Common myeloid progenitor, CD34-positive (primary cell): ENCODE measurements around the gene ADAM12.

Experiments
- CTCF ChIA-PET: fragments of 350-600 bp; sonication (Branson Sonifier 250); formaldehyde crosslinking; loops from one replicate; lab custom pipeline; 2021; ENCODE audit warnings: antibody characterized with exemption; lab: Charles Lee
- POLR2A ChIA-PET: fragments of 350-600 bp; sonication (Branson Sonifier 250); formaldehyde crosslinking; loops from one replicate; lab custom pipeline; 2021; ENCODE audit warnings: antibody characterized with exemption; lab: Charles Lee
- DNase-seq, 3 donors: peaks; one replicate each; pipeline versions ENCODE4 v3.0.0 to v3.0.0-alpha.2; 2013
- H3K27ac ChIP-seq, 2 experiments: 1 replicate in 1 of 2; 2 replicates in 1 of 2; pipeline ENCODE4 v1.7.0; 2013; ENCODE audit warnings: inconsistent platforms in 2 of 2, low read length in 2 of 2, mild to moderate bottlenecking in 2 of 2, low read depth in 1 of 2, moderate library complexity in 1 of 2; ENCODE audit not compliant: severe bottlenecking in 2 of 2, insufficient read depth in 1 of 2, poor library complexity in 1 of 2
- H3K27me3 ChIP-seq, 5 experiments: replicated peaks in 2 of 5; 1 replicate in 3 of 5; 2 replicates in 2 of 5; pipeline versions ENCODE4 v1.6.1 to v1.7.0; 2013; ENCODE audit warnings: low read length in 4 of 5, mild to moderate bottlenecking in 2 of 5, moderate library complexity in 2 of 5, inconsistent platforms in 1 of 5; ENCODE audit not compliant: insufficient read depth in 5 of 5, control insufficient read depth in 4 of 5
- H3K36me3 ChIP-seq, 4 experiments: 1 replicate in 2 of 4; 2 replicates in 2 of 4; pipeline versions ENCODE4 v1.6.1 to v1.7.0; 2013; ENCODE audit warnings: low read length in 3 of 4, control low read depth in 1 of 4, mild to moderate bottlenecking in 1 of 4; ENCODE audit not compliant: control insufficient read depth in 4 of 4, insufficient read depth in 4 of 4
- H3K4me1 ChIP-seq, 4 experiments: 1 replicate in 3 of 4; 2 replicates in 1 of 4; pipeline versions ENCODE4 v1.6.1 to v1.7.1; 2013; ENCODE audit warnings: low read length in 3 of 4, mild to moderate bottlenecking in 3 of 4, control low read depth in 1 of 4, inconsistent platforms in 1 of 4, moderate library complexity in 1 of 4; ENCODE audit not compliant: control insufficient read depth in 4 of 4, insufficient read depth in 4 of 4; ENCODE audit errors: control extremely low read depth in 1 of 4
- H3K4me3 ChIP-seq, 7 experiments: 1 replicate in 4 of 7; 2 replicates in 3 of 7; pipeline versions ENCODE4 v1.5.1 to v1.7.0; 2013; ENCODE audit warnings: mild to moderate bottlenecking in 7 of 7, low read length in 6 of 7, moderate library complexity in 6 of 7, inconsistent platforms in 2 of 7, low read depth in 2 of 7, control low read depth in 1 of 7; ENCODE audit not compliant: insufficient read depth in 4 of 7, control insufficient read depth in 1 of 7; ENCODE audit errors: extremely low read depth in 1 of 7
- H3K9me3 ChIP-seq, 5 experiments: 1 replicate in 4 of 5; 2 replicates in 1 of 5; pipeline versions ENCODE4 v1.6.1 to v1.7.1; 2013; ENCODE audit warnings: low read length in 4 of 5, mild to moderate bottlenecking in 2 of 5, inconsistent platforms in 1 of 5, low read depth in 1 of 5, moderate library complexity in 1 of 5; ENCODE audit not compliant: control insufficient read depth in 4 of 5, insufficient read depth in 2 of 5; ENCODE audit errors: control extremely low read depth in 1 of 5
- WGBS: methylation state at CpG from one replicate; pipeline ENCODE4 v1.1.5; 2013; ENCODE audit not compliant: insufficient coverage; 5-methylcytosine and 5-hydroxymethylcytosine counted together

The ADAM12 gene

DNA sequence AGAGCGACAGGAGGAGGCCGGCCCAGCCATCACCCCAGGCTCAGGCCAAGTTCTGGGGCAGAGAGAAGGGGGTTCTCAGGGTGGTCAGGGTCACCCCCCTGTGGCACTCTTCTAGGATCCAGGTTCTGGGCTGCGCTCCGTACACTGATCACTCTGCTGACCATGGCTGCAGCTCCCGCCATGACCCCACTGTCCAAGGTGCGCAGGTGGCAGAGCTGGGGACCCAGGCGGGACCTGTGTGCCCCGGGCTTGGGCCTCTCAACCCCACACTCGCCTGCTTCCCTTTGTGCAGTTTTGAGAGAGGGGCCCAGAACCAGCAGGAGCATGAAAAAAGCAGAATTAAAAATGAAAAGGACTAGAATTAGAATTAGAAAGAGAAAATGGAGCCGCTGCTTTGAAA, 264.8 kb downstream of the ADAM12 start:
- H3K9me3 ChIP-seq: no peaks in the 10 kb centered on the region
- no peaks in the 10 kb centered on the region for H3K27me3 ChIP-seq
- CTCF ChIA-PET: interaction anchor here (0.7 to 1.3 kb wide), 2 partner anchors 12 to 41 kb away, joined by 3 read pairs; no protein-coding TSS in a partner anchor
- POLR2A ChIA-PET: no interaction called here
- 95% methylated on average over 7 of the region's 10 CpGs for WGBS
- H3K4me1 ChIP-seq: peaks cover 0 to 3% (median 0%) of the 10 kb centered on the region in 4 experiments
- no peak overlapping the region for H3K27ac ChIP-seq
- H3K36me3 ChIP-seq: no peaks in the 10 kb centered on the region
- no peak overlapping the region for H3K4me3 ChIP-seq
- DNase-seq: no peak

GRCh38 chr10:126122881-126123280, 265.4 kb downstream of the ADAM12 start:
- Histone ChIP-seq H3K36me3 (no peaks in the 10 kb centered on the region), H3K27ac (no peak overlapping the region), H3K4me3 (no peak overlapping the region), H3K9me3 (no peaks in the 10 kb centered on the region), H3K27me3 (no peaks in the 10 kb centered on the region), H3K4me1 (peaks cover 0 to 3% (median 0%) of the 10 kb centered on the region in 4 experiments)
- CTCF ChIA-PET: interaction anchor here (0.7 to 1.3 kb wide), 3 partner anchors 36 to 309 kb away, joined by 3 read pairs; no protein-coding TSS in a partner anchor
- POLR2A ChIA-PET: no interaction called here
- DNase-seq: no peak
- WGBS: no CpG with 5 or more reads among the region's 1 CpG

DNA sequence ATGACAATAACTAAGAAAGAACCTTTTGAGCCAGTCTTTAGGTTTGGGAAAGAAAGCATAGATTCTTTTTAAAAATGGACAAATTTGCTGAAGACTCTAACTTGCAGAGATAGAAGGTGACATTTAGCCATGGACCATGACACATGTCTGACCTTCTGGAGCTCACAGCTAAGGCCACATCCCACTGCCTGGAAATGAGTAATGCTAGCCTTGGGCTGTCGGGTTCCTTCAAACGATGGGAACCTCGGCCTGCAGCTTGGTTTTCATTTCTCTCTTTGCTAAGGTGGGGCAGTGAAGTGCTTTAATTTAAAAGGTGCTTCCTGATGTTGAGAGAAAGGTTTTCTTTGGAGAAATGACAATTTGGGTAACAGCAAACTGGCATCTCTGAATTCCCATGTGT, 268.7 kb downstream of the ADAM12 start:
- no peak for DNase-seq
- ChIA-PET CTCF (no interaction called here), POLR2A (no interaction called here)
- peaks cover 0 to 4% (median 0%) of the 10 kb centered on the region in 5 experiments for H3K9me3 ChIP-seq
- H3K4me1 ChIP-seq: no peaks in the 10 kb centered on the region
- no peaks in the 10 kb centered on the region for H3K27me3 ChIP-seq
- H3K4me3 ChIP-seq: no peak overlapping the region
- no peaks in the 10 kb centered on the region for H3K36me3 ChIP-seq
- 100% methylated on average over 3 of the region's 3 CpGs for WGBS
- H3K27ac ChIP-seq: no peak overlapping the region

GRCh38 chr10:126118476-126118875, 269.8 kb downstream of the ADAM12 start:
- Histone ChIP-seq H3K9me3 (peaks cover 0 to 4% (median 0%) of the 10 kb centered on the region in 5 experiments), H3K27me3 (no peaks in the 10 kb centered on the region), H3K36me3 (no peaks in the 10 kb centered on the region), H3K4me1 (no peaks in the 10 kb centered on the region), H3K27ac (no peak overlapping the region), H3K4me3 (no peak overlapping the region)
- DNase-seq: no peak
- POLR2A ChIA-PET: no interaction called here
- WGBS: 100% methylated on average over 1 of the region's 4 CpGs
- CTCF ChIA-PET: no interaction called here

DNA sequence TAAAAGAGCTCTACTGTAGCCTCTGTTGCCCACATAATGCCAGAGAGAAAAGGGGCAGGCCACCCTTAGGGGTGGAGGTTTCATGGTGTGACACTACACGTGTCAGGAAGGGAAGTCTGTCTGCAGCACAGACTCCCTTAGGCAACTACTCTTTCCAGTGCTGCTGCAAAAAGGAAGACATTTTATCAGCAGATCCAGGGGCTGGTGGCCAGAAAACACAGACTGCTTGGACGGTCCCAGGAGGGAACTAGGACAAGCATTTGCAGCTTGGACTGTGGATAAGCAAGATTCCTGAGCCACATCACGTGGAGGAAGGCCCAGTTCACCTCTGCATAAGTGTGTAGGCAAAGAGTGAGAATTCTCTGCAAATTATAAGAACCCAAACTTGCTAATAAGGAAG, 271.1 kb downstream of the ADAM12 start:
- no peak for DNase-seq
- ChIA-PET POLR2A (no interaction called here), CTCF (no interaction called here)
- peaks cover 0 to 4% (median 0%) of the 10 kb centered on the region in 5 experiments for H3K9me3 ChIP-seq
- whole genome bisulfite sequencing: 89% methylated on average over 3 of the region's 3 CpGs
- no peaks in the 10 kb centered on the region for H3K36me3 ChIP-seq
- H3K27ac ChIP-seq: no peak overlapping the region
- H3K27me3 ChIP-seq: no peaks in the 10 kb centered on the region
- H3K4me3 ChIP-seq: no peak overlapping the region
- no peaks in the 10 kb centered on the region for H3K4me1 ChIP-seq

DNA sequence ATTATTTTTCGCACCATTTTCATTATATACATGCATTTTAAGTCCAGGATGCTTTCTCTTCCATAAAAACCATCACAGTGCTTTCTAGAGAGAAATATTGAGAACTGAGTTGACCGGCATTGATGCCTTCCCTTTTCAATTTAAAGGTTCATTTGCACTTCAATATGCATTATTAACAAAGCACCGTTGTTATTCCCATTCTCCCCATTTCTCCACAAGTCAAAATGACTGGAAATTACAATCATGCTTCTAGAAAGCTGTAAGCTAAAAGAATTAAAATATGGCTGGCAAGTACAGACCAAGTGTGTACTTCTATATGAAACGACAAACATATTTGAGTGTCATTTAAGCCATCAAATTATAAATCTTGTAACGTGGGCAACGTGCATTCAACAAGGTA, 272.4 kb downstream of the ADAM12 start:
- no peaks in the 10 kb centered on the region for H3K27me3 ChIP-seq
- H3K36me3 ChIP-seq: no peaks in the 10 kb centered on the region
- peaks cover 2 to 10% (median 5%) of the 10 kb centered on the region in 4 experiments for H3K4me1 ChIP-seq
- no peak for DNase-seq
- CTCF ChIA-PET: no interaction called here
- 96% methylated on average over 5 of the region's 6 CpGs for WGBS
- POLR2A ChIA-PET: no interaction called here
- H3K9me3 ChIP-seq: peaks cover 0 to 4% (median 0%) of the 10 kb centered on the region in 5 experiments
- H3K27ac ChIP-seq: no peak overlapping the region
- no peak overlapping the region for H3K4me3 ChIP-seq

GRCh38 chr10:126114884-126115555, 273.3 kb downstream of the ADAM12 start:
- 96% methylated on average over 6 of the region's 8 CpGs for WGBS
- Histone ChIP-seq H3K4me1 (peaks cover 5 to 19% (median 12%) of the 10 kb centered on the region in 4 experiments), H3K36me3 (no peaks in the 10 kb centered on the region), H3K27ac (no peak overlapping the region), H3K27me3 (no peaks in the 10 kb centered on the region), H3K9me3 (peaks cover 0 to 4% (median 0%) of the 10 kb centered on the region in 5 experiments), H3K4me3 (no peak overlapping the region)
- ChIA-PET CTCF (no interaction called here), POLR2A (no interaction called here)
- DNase-seq: no peak
